ENCODE measurements around the gene KCNS3.
"Not testable (repeated sequence)": the region's sequence is repeated elsewhere in the genome, so short reads cannot be mapped to it uniquely, and the experiment has no call there.

KCNS3 gene

GRCh38 chr2:17947113-17947512 lies 68.6 kb downstream of the KCNS3 start:
- DNase-seq (ENCODE audit: low read depth in 2 of 2): no peak

- DNase-seq (ENCODE audit: low read depth in 2 of 2): no peak
These were observed 71.5 kb downstream of the KCNS3 start for GRCh38 chr2:17950006-17950405.

DNA sequence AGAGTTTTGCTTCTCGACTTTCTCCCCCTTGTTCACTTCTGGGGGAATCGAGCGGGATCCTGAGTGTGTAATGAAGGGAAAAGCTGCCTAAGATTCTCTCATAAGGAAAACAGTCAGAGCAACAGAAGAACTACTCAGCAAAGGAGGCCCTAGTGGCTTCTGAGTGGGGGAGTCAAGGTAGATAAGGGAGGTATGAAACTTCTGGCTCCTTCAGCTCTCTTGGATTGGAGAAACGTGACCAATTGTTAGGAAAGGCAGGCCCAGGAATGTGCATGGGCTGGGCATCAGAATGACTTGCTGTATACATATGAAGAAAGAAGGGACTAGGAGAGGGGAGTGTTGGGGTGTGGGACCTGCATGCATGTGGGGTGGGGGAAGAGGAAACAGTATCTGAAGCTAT lies 73.1 kb downstream of the KCNS3 start:
- no peak for DNase-seq (ENCODE audit: low read depth in 2 of 2)

- no peak for DNase-seq (ENCODE audit: low read depth in 2 of 2)
These were observed 80.1 kb downstream of the KCNS3 start for GRCh38 chr2:17958466-17959092.

- DNase-seq (ENCODE audit: low read depth in 2 of 2): no peak
These were observed 80.9 kb downstream of the KCNS3 start for GRCh38 chr2:17959356-17959755.

DNA sequence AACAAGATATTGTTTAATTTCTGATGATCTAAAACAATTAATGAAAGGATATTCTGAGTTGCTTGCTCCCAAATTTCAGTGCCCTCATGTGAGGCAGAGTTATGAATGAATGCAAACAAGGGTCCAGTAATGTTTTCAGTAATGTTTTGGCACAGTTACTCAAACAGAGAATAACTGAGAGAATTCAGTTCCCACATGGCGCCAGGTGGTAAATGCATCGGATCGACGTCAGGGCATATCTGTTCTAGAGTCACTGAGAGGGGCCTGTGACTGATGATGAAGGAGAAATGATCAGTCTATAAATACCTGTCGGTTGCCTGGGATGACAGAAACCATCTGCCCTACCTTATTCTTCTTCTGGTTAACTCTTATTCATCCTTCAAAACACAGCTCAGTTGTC lies 81.4 kb downstream of the KCNS3 start:
- no peak for DNase-seq (ENCODE audit: low read depth in 2 of 2)

DNA sequence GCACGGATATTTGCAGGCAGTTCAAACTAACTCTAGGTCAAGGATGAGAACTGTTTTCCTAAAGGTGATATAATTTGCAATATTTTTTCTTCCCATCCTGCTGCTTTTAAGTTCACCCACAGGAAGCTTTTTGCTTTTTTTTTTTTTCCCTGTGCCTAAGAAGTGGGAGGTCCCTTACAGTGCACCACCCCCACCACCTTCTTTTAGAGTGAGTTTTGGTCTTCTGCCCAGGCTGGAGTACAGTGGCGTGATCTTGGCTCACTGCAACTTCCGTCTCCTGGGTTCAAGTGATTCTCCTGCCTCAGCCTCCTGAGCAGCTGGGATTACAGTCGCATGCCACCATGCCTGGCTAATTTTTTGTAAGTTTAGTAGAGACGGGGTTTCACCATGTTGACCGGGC lies 82.5 kb downstream of the KCNS3 start:
- no peak for DNase-seq (ENCODE audit: low read depth in 2 of 2)

DNA sequence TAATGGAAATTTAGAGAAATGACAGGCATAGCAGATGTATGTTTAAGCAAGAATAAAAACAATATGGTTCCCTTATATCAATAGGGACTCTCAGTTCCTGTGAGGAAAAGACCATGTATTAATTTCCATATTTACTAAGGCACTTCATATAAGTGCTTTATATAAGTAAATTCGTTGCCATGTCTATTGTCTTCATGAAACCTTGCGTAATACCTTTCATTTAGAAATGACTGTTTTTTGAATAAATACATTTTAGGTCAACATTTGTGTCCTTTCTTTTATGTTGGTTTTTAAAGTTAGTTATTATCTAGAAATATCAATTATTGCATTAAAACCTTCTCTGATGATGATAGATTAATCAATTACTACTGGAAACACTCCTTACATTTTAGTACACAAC lies 83.3 kb downstream of the KCNS3 start:
- no peak for DNase-seq (ENCODE audit: low read depth in 2 of 2)

- DNase-seq (ENCODE audit: low read depth in 2 of 2): no peak
These were observed 84.4 kb downstream of the KCNS3 start for GRCh38 chr2:17962876-17963275.

DNA sequence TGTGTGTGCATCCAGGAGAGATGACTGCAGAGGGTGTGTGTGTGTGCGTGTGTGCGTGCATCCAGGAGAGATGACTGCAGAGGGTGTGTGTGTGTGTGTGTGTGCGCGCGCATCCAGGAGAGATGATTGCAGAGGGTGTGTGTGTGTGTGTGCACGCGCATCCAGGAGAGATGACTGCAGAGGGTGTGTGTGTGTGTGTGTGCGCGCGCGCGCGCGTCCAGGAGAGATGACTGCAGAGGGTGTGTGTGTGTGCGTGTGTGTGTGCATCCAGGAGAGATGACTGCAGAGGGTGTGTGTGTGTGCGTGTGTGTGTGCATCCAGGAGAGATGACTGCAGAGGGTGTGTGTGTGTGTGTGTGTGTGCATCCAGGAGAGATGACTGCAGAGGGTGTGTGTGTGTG lies 85.1 kb downstream of the KCNS3 start:
- DNase-seq (ENCODE audit: low read depth in 2 of 2): not testable (repeated sequence)

GRCh38 chr2:17965196-17965595 lies 86.7 kb downstream of the KCNS3 start:
- DNase-seq (ENCODE audit: low read depth in 2 of 2): no peak

- no peak for DNase-seq (ENCODE audit: low read depth in 2 of 2)
These were observed 88.3 kb downstream of the KCNS3 start for GRCh38 chr2:17966798-17967197.

DNA sequence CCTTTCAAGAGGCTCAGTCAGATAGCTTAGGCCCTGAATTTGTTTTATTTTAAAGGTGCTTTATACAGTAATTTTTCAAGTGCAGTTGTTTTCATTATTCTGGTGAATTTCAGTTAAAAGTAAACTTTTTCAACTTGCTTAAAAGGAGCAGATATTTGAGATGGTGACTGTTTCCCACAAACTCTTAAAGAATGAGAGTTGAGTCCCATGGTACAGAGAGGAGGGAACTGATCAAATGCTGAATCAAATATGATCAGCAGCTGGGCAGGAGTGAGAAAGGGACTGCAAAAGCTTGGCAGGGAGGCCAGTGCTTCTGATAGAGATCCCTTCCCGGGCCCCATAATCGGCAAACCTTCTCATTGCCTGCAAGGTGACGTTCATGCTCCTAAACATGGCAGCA lies 91.2 kb downstream of the KCNS3 start:
- no peak for DNase-seq (ENCODE audit: low read depth in 2 of 2)

- no peak for DNase-seq (ENCODE audit: low read depth in 2 of 2)
These were observed 93.2 kb downstream of the KCNS3 start for GRCh38 chr2:17971531-17972125.

- DNase-seq (ENCODE audit: low read depth in 2 of 2): no peak
These were observed 94.5 kb downstream of the KCNS3 start for GRCh38 chr2:17972991-17973390.

GRCh38 chr2:17975401-17975800 lies 96.9 kb downstream of the KCNS3 start:
- no peak for DNase-seq (ENCODE audit: low read depth in 2 of 2)

- no peak for DNase-seq (ENCODE audit: low read depth in 2 of 2)
These were observed 98.6 kb downstream of the KCNS3 start for GRCh38 chr2:17976871-17977746.

- no peak for DNase-seq (ENCODE audit: low read depth in 2 of 2)
These were observed 101.2 kb downstream of the KCNS3 start for GRCh38 chr2:17979707-17980106.

DNA sequence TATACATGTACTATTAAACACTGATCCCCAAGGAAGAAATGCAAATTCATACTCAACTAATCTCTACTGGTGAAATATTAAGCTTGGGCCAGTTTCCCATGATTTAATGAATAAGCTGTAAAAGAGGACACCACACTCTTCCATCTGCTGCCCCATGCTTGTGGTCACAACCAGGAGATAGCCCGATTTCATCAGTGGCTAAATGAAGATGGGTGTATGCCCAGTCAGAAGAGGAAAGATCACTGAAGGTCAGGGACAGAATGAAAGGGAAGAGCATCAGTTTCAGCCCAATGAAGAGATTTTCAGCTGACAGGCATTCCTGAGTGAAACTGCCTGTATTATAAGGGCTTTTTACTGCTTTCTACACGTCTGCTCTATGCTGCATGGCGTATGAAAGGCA lies 103.5 kb downstream of the KCNS3 start:
- DNase-seq (ENCODE audit: low read depth in 2 of 2): no peak
